RCC 7860 (cell line): ENCODE data around the gene ZNF341.

Experiments
- DNase-seq: peaks from one replicate; pipeline ENCODE4 v3.0.0-alpha.2; 2015; ENCODE audit warnings: low spot score
- FAIRE-seq: peaks from 2 replicates; lab custom pipeline; 2012; peaks lifted over from hg19 to GRCh38; lab: Jason Lieb, UNC

ZNF341 gene

DNA sequence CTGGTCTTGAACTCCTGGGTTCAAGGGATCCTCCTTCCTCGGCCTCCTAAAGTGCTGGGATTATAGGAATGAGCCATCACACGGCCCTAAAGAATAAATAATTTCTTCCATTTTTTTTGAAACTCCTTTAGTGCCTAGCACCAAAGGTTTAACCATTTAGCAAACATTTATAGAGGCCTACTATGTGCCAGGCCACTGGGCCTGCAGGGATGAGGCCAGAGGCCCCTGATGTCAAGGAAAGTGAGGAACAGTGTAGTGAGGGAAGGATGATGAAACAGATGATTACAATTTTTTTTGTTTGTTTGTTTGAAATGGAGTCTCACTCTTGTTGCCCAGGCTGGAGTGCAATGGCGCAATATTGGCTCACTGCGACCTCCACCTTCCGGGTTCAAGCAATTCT, 33.8 kb downstream of the ZNF341 start:
- DNase-seq (no peak), FAIRE-seq (no peak)

DNA sequence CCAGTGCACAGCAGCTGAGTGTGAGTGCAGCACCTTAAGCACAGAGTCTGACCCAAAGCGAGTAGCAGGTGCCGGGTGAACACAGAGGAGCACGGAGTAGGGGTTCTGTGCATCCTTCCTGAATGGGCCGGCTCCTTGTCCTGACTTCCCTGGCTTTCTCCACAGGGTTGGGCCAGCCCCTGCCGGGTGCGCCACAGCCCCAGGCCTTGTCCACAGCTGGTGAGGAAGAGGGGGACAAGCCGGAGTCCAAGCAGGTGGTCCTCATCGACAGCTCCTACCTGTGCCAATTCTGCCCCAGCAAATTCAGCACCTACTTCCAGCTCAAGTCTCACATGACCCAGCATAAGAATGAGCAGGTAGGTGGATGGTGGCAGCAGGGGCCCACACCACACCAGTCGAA, 34.9 kb downstream of the ZNF341 start:
- FAIRE-seq (no peak), DNase-seq (no peak)

DNA sequence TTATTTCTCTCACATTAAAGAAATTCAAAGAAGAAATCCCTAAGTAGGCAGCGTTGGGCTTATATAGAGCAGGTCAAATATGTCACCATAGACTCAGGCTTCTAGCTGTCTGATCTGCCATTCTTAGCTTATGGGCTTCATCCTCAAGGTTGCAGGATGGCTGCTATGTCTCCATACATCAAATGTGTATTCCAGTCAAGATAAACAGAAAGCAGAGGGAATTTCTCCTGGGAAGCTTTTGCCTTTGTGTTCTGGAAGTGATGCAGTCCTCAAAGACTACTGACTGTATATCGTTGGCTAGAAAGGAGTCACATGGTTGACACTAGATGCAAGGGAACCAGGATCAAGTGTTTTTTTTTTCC, 36.0 kb downstream of the ZNF341 start:
- DNase-seq: no peak
- FAIRE-seq: no peak

DNA sequence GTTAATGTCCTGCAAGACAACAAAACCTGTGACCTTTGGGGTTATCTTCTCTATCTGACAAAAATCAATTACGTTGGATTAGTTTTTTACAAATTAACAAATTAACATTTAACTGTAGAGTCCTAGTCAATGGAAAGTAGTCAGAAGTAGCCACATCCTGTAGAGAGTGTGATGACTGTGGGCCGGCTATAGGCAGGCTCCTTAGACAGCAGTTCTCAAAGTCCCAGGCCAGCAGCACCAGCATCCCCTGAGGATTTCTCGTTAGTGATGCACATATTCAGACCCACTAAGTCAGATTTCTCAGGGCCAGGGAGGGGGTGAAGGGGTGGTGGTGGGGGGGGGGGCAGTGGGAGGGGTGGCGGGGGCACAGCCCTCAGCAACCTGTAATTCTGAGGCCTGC, 37.2 kb downstream of the ZNF341 start:
- DNase-seq: no peak
- no peak for FAIRE-seq

DNA sequence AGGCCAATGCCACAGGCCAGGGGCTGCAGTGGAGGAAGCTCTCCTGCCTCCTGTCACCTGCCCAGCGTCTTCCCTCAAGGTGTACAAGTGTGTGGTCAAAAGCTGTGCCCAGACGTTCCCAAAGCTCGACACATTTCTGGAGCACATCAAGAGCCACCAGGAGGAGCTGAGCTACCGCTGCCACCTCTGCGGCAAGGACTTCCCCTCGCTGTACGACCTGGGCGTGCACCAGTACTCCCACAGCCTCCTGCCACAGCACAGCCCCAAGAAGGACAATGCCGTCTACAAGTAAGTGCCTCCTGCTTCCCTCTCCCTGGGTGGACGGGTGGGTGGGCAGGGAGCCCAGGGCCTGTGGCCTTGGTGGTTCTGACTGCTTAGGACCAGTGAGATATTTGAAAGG, 38.2 kb downstream of the ZNF341 start:
- DNase-seq (no peak), FAIRE-seq (no peak)

DNA sequence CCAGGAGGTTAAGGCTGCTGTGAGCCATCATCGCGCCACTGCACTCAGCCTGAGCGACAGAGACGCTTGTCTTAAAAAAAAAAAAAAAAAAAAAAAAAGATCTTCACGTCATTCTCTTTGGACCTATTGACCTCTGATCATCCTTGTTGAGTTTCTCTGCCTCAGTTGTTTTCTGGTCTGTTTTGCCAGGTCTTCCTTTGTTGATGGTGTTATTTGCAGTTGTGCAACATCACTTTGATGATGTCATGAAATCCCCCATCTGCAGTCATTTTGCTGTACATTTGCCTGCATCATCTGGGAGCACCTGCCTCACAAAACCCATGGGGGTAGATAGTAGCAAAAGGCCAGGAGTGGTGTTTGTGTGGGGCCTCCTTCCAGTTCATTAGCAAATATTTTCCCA, 40.1 kb downstream of the ZNF341 start:
- FAIRE-seq (no peak), DNase-seq (no peak)

- FAIRE-seq (no peak), DNase-seq (no peak)
Observed at GRCh38 chr20:33772439-33772838, 40.6 kb downstream of the ZNF341 start.

DNA sequence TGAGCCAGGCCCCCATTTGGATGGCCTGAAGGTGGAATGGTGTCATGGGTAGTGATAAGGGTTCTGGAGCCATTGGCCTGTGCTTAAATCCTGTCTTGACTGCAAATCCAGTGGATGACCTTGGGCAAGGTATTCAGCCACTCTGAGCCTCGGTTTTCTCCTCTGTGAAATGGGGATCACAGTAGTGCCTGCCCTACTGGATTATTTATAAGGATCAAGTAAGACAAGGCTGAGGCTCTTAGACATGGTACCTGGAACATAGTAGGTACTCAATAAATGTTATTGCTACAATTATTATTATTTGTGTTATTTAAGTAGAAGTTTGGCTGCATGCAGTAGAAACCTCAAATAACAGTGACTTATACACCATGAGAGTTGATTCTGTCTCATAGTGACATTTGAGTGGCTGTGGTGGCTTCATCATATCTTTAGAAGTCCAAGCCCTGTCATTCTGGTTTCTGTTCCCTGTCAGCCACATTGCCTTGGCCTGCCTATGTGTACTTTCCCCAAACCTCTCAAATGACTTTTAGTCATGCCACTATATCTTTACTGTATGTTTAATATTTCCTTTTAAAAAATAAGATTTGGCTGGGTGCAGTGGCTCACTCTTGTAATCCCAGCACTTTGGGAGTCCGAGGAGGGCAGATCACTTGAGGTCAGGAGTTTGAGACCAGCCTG, 41.8 kb downstream of the ZNF341 start:
- FAIRE-seq (no peak), DNase-seq (no peak)

- FAIRE-seq (no peak), DNase-seq (no peak)
Observed at GRCh38 chr20:33777816-33778215, 46.0 kb downstream of the ZNF341 start.

DNA sequence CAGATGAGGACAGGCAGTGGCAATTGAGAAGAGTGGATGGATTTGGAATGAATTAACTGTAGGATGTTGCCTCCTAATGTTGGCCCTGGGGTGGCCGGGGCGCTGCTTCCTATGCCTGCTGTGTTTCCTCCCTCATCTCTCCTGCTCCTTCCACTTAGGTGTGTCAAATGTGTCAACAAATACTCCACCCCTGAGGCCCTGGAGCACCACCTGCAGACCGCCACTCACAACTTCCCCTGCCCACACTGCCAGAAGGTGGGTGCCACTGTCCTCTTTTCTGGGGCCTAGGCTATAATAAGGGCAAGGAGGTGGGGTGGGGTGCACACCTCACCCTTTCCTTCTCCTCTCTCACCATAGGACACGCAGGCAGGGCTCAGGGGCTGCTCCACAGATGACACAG, 49.3 kb downstream of the ZNF341 start:
- no peak for DNase-seq
- FAIRE-seq: no peak

DNA sequence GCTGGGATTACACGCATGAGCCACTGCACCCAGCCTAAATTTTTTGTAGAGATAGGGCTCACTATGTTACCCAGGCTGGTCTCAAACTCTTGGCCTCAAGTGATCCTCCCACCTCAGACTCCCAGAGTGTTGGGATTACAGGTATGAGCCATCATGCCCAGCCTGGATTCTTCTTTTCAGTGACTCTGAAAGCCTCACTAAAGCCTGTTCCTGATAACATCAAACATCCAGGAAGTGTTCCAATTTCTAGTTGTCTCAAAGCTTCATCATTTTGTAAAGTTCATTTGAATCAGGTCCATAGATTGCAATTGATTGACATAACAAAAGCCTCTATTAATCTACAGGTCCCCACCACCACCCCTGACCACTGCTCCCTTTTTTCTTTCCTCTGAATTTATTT, 50.1 kb downstream of the ZNF341 start:
- FAIRE-seq: no peak
- DNase-seq: no peak

DNA sequence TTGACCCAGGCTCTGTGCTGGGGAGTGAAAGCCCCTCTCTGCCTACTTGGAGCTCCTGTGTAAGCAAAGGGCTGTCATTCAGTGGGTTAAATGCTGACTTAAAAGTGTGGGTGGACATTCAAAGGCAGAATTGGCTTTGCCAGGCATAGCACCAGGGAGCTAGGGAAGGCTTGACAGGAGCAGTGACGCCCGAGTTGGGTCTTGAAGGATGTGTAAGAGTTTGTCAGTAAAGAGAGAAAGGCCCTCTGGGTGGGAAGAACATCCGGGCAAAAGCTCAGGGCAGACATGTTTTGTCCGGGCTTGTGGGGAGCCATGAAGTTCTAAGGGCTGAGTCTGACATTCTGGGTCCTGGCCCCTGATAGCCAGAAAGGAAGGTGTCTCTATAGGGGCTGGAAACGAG, 51.5 kb downstream of the ZNF341 start:
- no peak for DNase-seq
- no peak for FAIRE-seq

DNA sequence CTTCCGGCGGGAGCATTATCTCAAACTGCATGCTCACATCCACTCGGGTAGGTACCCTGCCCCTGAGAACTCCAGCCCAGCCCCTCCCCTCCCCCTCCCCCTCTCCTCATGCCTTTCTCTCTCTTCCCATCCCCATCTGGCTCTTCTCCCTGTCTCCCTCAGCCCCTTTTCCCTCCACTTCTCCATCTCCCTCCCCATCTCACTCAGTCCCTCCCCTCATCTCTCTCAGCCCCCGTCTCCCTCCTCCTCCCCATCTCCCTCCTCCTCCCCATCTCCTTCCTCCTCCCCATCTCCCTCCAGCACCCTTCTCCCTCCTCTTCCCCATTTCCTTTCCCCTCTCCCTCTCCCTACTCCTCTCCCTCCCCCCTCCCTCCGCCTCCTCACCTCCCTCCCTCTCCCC, 52.0 kb downstream of the ZNF341 start:
- DNase-seq (no peak), FAIRE-seq (no peak)

DNA sequence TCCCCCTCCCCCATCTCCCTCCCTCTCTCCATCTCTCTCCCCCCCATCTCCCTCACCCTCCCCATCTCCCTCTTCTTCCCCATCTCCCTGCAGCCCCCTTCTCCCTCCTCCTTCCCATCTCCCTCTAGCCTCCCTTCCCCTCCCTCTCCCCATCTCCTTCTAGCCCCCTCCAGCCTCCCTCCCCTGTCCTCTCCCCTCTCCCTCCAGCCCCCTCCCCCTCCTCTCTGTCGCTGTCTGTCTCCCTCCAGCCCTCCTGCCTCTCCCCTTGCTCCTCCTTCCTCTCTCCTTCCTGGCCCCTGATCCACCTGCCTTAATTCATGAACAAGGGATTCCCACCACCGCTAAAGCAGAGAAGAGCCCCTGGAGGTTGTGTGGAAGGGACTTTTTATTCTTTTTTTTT, 52.4 kb downstream of the ZNF341 start:
- DNase-seq (no peak), FAIRE-seq (no peak)

GRCh38 chr20:33785503-33785902, 53.7 kb downstream of the ZNF341 start:
- FAIRE-seq (no peak), DNase-seq (no peak)

GRCh38 chr20:33787253-33787891, 55.6 kb downstream of the ZNF341 start:
- FAIRE-seq: no peak

GRCh38 chr20:33788351-33789049, 56.7 kb downstream of the ZNF341 start:
- no peak for DNase-seq
- FAIRE-seq: no peak

More at GRCh38 chr20:33787253-33787891, 55.6 kb downstream of the ZNF341 start:
- no peak for DNase-seq

DNA sequence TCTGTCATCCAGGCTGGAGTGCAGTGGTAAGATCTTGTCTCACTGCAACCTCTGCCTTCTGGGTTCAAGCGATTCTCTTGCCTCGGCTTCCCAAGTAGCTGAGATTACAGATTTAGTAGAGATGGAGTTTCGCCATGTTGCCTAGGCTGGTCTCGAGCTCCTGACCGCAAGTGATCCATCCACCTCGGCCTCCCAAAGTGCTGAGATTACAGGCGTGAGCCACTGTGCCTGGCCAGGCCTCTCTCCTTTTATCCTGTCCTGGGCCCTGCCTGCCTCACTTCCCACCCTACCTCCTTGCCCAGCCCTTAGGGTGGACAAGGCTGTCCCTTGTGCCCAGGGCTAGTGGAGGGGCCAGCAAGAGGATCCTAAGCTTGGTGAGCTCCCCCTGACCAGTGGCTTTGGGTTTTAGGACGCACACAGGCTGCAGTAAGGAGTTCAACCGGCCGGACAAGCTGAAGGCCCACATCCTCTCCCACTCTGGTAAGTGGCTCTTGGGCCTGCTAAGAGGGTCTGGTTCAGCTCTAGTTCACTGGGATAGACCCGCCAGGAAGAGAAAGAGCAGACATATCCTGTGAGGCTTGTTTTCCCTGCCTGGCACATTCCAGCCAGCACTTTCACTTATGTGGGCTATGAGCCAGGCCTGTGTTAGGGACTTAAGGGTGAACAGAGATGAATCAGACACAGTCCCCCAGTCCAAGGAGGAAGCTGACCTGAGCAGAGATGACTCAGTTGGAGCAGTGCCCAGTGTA, 57.5 kb downstream of the ZNF341 start:
- DNase-seq: peak; percentile 99
- peak; percentile 97 for FAIRE-seq

- no peak for FAIRE-seq
Observed at GRCh38 chr20:33789858-33790182, 58.0 kb downstream of the ZNF341 start.

GRCh38 chr20:33790566-33790965, 58.8 kb downstream of the ZNF341 start:
- no peak for FAIRE-seq

More at GRCh38 chr20:33789858-33790182, 58.0 kb downstream of the ZNF341 start:
- DNase-seq: no peak

DNA sequence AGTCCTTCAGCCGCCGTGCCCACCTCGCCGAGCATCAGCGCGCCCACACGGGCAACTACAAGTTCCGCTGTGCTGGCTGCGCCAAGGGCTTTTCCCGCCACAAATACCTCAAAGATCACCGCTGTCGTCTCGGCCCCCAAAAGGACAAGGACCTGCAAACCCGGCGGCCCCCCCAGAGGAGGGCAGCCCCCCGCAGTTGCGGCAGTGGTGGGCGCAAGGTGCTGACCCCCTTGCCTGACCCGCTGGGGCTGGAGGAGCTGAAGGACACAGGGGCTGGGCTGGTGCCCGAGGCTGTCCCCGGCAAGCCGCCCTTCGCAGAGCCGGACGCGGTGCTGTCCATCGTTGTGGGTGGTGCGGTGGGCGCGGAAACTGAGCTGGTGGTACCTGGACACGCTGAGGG, 59.2 kb downstream of the ZNF341 start:
- FAIRE-seq: no peak
- no peak for DNase-seq

More at GRCh38 chr20:33790566-33790965, 58.8 kb downstream of the ZNF341 start:
- no peak for DNase-seq

DNA sequence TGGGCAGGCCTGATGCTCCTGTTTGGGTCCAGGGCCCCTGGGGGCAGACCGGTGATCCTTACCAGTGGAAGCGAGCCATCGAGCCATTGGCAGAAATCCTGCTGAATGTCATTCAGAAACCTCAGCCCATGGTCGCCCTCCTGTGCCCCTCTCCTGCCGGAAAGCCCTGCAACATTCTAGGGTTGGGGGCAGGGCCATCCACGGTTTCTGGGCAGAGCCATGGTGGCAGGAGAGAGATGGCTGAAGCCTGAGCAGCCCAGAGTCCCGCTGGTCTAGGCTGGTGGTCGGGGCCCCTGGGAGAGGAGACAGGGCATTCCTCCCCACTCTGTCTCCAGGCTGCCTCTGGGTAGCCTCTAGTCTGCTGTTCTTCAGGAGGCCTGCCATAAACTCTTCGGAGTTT, 59.7 kb downstream of the ZNF341 start:
- FAIRE-seq (no peak), DNase-seq (no peak)
